Astrocyte of the spinal cord (primary cell): ENCODE results near the gene SPEF2.
"Not testable (repeated sequence)": the region's sequence is repeated elsewhere in the genome, so short reads cannot be mapped to it uniquely, and the experiment has no call there.

Experiments
- DNase-seq: peaks from one replicate; pipeline ENCODE4 v3.0.0; 2011; ENCODE audit warnings: low read depth, low spot score
- H3K4me3 ChIP-seq: 2 replicates; pipeline ENCODE4 v1.5.1; 2011; ENCODE audit warnings: low read depth, mild to moderate bottlenecking, low read length, moderate library complexity
- in situ Hi-C: cut with HindIII; loops from 2 replicates; pipeline ENCODE4 v1.10.0; 2017; ENCODE audit warnings: low sequenced_read_pairs
- TF ChIP-seq, protein P1 (sequence below): IDR thresholded peaks from 2 replicates; pipeline ENCODE4 v1.5.1; 2012; ENCODE audit warnings: low read depth, mild to moderate bottlenecking, low read length, inconsistent platforms

The SPEF2 gene

GRCh38 chr5:35833224-35833623 lies 215.6 kb downstream of the SPEF2 start:
- no peak for DNase-seq
- in situ Hi-C loops, result no loop called here

DNA sequence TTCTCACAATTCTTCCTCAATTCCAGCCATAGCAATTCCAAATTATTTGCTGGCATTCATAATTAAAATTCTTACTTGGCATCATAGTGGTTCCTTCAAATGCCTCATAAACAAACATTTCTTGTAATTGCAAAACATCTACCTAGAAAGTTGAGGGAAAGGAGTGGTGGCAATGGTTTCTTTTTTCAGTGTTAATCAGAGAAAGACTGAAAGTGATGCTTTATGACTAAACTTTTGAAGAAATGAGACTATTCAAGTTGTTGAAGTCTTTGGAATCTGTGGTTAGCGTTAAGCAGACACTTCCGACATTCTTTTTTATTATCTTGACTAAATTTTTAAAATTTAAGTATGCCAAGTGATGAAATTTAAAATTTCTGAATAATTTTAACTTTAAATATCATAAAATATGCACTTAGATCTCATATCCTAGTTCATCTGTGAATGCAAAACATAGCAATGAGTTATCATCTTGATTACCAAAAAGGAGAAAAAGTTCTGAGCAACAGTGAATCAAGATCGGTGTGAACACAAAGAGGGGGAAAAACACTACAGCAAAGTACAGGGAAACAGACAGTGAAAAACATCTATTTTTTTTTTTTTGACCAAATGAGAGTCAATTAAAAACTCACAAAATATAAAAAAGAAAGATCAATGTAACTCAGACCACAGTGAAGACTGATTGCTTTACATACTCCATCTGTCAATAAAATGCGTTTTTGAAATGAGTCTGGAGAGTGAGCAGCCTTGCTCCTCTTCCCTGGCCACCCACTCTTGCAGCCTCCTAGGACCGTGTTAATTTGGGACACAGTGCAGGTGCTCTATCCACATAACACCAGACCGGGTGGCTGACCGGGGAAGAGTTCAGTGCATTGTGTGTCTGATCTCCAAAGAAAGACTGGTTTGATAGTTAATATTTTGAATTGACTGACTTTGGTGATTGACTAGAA lies 218.4 kb downstream of the SPEF2 start:
- H3K4me3 ChIP-seq, result no peak overlapping the region
- no peak for DNase-seq
- TF ChIP-seq, protein P1, sequence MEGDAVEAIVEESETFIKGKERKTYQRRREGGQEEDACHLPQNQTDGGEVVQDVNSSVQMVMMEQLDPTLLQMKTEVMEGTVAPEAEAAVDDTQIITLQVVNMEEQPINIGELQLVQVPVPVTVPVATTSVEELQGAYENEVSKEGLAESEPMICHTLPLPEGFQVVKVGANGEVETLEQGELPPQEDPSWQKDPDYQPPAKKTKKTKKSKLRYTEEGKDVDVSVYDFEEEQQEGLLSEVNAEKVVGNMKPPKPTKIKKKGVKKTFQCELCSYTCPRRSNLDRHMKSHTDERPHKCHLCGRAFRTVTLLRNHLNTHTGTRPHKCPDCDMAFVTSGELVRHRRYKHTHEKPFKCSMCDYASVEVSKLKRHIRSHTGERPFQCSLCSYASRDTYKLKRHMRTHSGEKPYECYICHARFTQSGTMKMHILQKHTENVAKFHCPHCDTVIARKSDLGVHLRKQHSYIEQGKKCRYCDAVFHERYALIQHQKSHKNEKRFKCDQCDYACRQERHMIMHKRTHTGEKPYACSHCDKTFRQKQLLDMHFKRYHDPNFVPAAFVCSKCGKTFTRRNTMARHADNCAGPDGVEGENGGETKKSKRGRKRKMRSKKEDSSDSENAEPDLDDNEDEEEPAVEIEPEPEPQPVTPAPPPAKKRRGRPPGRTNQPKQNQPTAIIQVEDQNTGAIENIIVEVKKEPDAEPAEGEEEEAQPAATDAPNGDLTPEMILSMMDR, result no peak
- in situ Hi-C loops, result no loop called here

More at GRCh38 chr5:35833224-35833623, 215.6 kb downstream of the SPEF2 start:
- TF ChIP-seq, protein P1, result no peak
- no peak overlapping the region for H3K4me3 ChIP-seq

- in situ Hi-C loops, result no loop called here
- TF ChIP-seq, protein P1, result no peak
- no peak overlapping the region for H3K4me3 ChIP-seq
- no peak for DNase-seq
Observed at GRCh38 chr5:35838370-35839042, 220.8 kb downstream of the SPEF2 start.

DNA sequence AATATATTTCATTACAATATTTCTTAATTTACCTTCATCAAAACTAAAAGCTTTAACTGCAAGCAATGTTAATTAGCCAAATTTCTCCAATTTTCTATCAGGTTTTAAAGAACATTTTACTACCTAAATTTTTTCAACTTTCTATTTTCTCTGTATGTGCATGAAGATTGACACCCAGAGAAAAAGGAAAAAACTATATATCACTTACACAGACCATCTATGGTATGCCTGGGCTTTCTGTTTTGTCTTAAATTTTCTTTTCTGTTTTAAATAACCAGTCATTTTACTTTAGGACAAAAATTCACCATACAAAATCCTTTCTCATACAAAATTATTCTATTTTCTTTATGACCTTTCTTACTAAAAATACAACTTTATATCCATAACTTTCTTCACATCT lies 225.2 kb downstream of the SPEF2 start:
- DNase-seq, result no peak
- TF ChIP-seq, protein P1, result no peak
- in situ Hi-C loops, result no loop called here

GRCh38 chr5:35845508-35845907 lies 227.8 kb downstream of the SPEF2 start:
- H3K4me3 ChIP-seq, DNase-seq, in situ Hi-C loops: not testable (repeated sequence)

More for the DNA sequence above, 225.2 kb downstream of the SPEF2 start:
- H3K4me3 ChIP-seq, result no peak overlapping the region

- DNase-seq, result no peak
- TF ChIP-seq, protein P1, result no peak
- H3K4me3 ChIP-seq, result no peak overlapping the region
- in situ Hi-C loops, result no loop called here
Observed at GRCh38 chr5:35847491-35847890, 229.8 kb downstream of the SPEF2 start.

- no peak overlapping the region for H3K4me3 ChIP-seq
- DNase-seq, result no peak
- TF ChIP-seq, protein P1, result no peak
- in situ Hi-C loops, result no loop called here
Observed at GRCh38 chr5:35847961-35848360, 230.3 kb downstream of the SPEF2 start.
